Suprapubic skin (tissue), 4 donors: ENCODE measurements around the gene C1QTNF5.

Experiments
- CTCF ChIP-seq, 2 donors: fragments of 200-600 bp in 1 of 2; fragments of 450-650 bp in 1 of 2; sonication (generic) in 1 of 2; IDR thresholded peaks; one replicate each; pipeline ENCODE4 v1.5.1; 2016 to 2019; ENCODE audit warnings: antibody characterized with exemption in 2 of 2, mild to moderate bottlenecking in 1 of 2, moderate library complexity in 1 of 2
- EP300 ChIP-seq: sonication (generic); formaldehyde crosslinking; IDR thresholded peaks from one replicate; pipeline ENCODE4 v1.6.1; 2017; ENCODE audit warnings: antibody characterized with exemption
- POLR2A ChIP-seq, 2 donors: fragments of 450-650 bp; IDR thresholded peaks; one replicate each; pipeline ENCODE4 v1.6.1; 2017; ENCODE audit warnings: antibody characterized with exemption in 2 of 2, mild to moderate bottlenecking in 2 of 2, moderate library complexity in 2 of 2
- POLR2AphosphoS5 ChIP-seq, 3 donors: sonication (generic); formaldehyde crosslinking; IDR thresholded peaks; one replicate each; pipeline ENCODE4 v1.6.1; 2017; ENCODE audit warnings: antibody characterized with exemption in 3 of 3

DNA sequence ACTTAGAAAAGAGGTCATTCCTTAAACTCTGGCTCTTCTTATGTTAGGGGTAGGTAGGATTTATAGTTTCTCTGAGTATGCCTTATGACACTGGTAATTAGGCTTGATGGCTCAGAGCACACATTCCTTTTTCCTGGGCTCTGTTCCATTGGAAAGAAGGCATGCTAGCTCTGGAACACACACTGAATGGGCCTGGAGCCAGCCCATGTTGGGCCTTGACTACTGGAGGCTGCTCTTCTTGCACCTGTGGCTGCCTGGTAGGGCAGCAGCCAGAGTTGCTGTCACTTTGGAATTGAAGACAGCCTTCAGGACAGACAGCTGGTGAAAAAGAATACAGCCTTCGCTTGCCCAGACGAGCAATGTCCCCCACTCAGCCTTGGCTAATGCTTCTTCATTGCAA lies 42.0 kb downstream of the C1QTNF5 start:
- TF ChIP-seq CTCF (IDR thresholded peaks at IDR 0.05) (no peak), POLR2AphosphoS5 (IDR thresholded peaks at IDR 0.05) (no peak), POLR2A (IDR thresholded peaks at IDR 0.05) (no peak), EP300 (no peak)
